WTC11 (cell line): ENCODE results near the gene LDAH. TPM values are rescaled to one million over a fixed set of nuclear protein-coding genes. Genes with fewer than 3 reads are reported as not detected.

ENCODE experiments used
- ATAC-seq: fragments of 200-7000 bp; cut with Tn5 transposase; 2 replicates; pipeline ENCODE4 v1.10.0; 2021; ENCODE audit warnings: mild to moderate bottlenecking, moderate library complexity
- CTCF ChIA-PET: fragments of 300-600 bp; sonication (Branson Sonifier 250); formaldehyde crosslinking; loops from one replicate; lab custom pipeline; 2021; ENCODE audit warnings: antibody characterized with exemption; lab: Charles Lee
- POLR2A ChIA-PET: fragments of 350-600 bp; sonication (Branson Sonifier 250); formaldehyde crosslinking; loops from one replicate; lab custom pipeline; 2021; ENCODE audit warnings: antibody characterized with exemption; lab: Charles Lee
- DNase-seq: peaks from one replicate; pipeline ENCODE4 v3.0.0; 2021; ENCODE audit warnings: low spot score
- H3K27ac Mint-ChIP-seq: 2 replicates; pipeline ENCODE4 v1.8.0; 2021; ENCODE audit warnings: mixed read lengths
- H3K27me3 Mint-ChIP-seq: 2 replicates; pipeline ENCODE4 v1.8.0; 2021; ENCODE audit warnings: low read depth, mild to moderate bottlenecking, moderate library complexity, mixed read lengths
- H3K36me3 Mint-ChIP-seq: 2 replicates; pipeline ENCODE4 v1.8.0; 2021; ENCODE audit warnings: mixed read lengths
- H3K4me1 Mint-ChIP-seq: 2 replicates; pipeline ENCODE4 v1.8.0; 2022; ENCODE audit warnings: mixed read lengths
- H3K4me3 Mint-ChIP-seq: 2 replicates; pipeline ENCODE4 v1.8.0; 2021; ENCODE audit warnings: mild to moderate bottlenecking, moderate library complexity, mixed read lengths
- H3K9me3 Mint-ChIP-seq: 2 replicates; pipeline ENCODE4 v1.8.0; 2021; ENCODE audit warnings: mixed read lengths
- CBFB ChIP-seq: sonication (generic); formaldehyde crosslinking; IDR thresholded peaks from 2 replicates; pipeline ENCODE4 v1.8.1; 2022; ENCODE audit warnings: mild to moderate bottlenecking, low read depth, missing genetic modification reagents
- E2F4 ChIP-seq: sonication (generic); formaldehyde crosslinking; IDR thresholded peaks from 2 replicates; pipeline ENCODE4 v1.8.1; 2022; ENCODE audit warnings: low read depth, mild to moderate bottlenecking, moderate library complexity, missing genetic modification reagents, borderline replicate concordance
- ETV6 ChIP-seq: sonication (generic); formaldehyde crosslinking; IDR thresholded peaks from 2 replicates; pipeline ENCODE4 v1.8.1; 2022; ENCODE audit warnings: mild to moderate bottlenecking, missing genetic modification reagents
- FOXP1 ChIP-seq: sonication (generic); formaldehyde crosslinking; IDR thresholded peaks from 2 replicates; pipeline ENCODE4 v1.8.0; 2022; ENCODE audit warnings: missing genetic modification reagents, mild to moderate bottlenecking, moderate library complexity, borderline replicate concordance
- RELA ChIP-seq: sonication (generic); formaldehyde crosslinking; IDR thresholded peaks from 2 replicates; pipeline ENCODE4 v1.8.1; 2022; ENCODE audit warnings: missing genetic modification reagents, mild to moderate bottlenecking, borderline replicate concordance
- SP1 ChIP-seq: sonication (generic); formaldehyde crosslinking; conservative IDR thresholded peaks from 2 replicates; pipeline ENCODE4 v1.8.1; 2022; ENCODE audit warnings: missing genetic modification reagents
- TEAD1 ChIP-seq: sonication (generic); formaldehyde crosslinking; IDR thresholded peaks from 2 replicates; pipeline ENCODE4 v1.8.0; 2022; ENCODE audit warnings: mild to moderate bottlenecking, missing genetic modification reagents
- ZNF219 ChIP-seq: sonication (generic); formaldehyde crosslinking; IDR thresholded peaks from 2 replicates; pipeline ENCODE4 v1.8.0; 2023; ENCODE audit warnings: missing genetic modification reagents, mild to moderate bottlenecking, borderline replicate concordance
- ZNF232 ChIP-seq: sonication (generic); formaldehyde crosslinking; IDR thresholded peaks from 2 replicates; pipeline ENCODE4 v1.8.0; 2022; ENCODE audit warnings: mild to moderate bottlenecking, missing genetic modification reagents
- ZNF263 ChIP-seq: sonication (generic); formaldehyde crosslinking; IDR thresholded peaks from 2 replicates; pipeline ENCODE4 v1.8.1; 2022; ENCODE audit warnings: low read depth, mild to moderate bottlenecking, moderate library complexity, missing genetic modification reagents
- ZNF416 ChIP-seq: fragments of 250-450 bp; sonication (Bioruptor Pico); IDR thresholded peaks from 2 replicates; pipeline ENCODE4 v1.9.0; 2021; ENCODE audit warnings: mild to moderate bottlenecking, inconsistent platforms
- ZNF423 ChIP-seq: fragments of 250-450 bp; sonication (Bioruptor Pico); IDR thresholded peaks from 2 replicates; pipeline ENCODE4 v2.1.2; 2022; ENCODE audit warnings: mild to moderate bottlenecking, moderate library complexity
- ZNF512 ChIP-seq: sonication (generic); formaldehyde crosslinking; IDR thresholded peaks from 2 replicates; pipeline ENCODE4 v1.8.1; 2022; ENCODE audit warnings: missing genetic modification reagents, borderline replicate concordance
- total RNA-seq: library from RNA; stranded (reverse); gene quantifications from 3 replicates; pipeline ENCODE4 v1.2.3, GENCODE V29; 2021
- TF ChIP-seq, protein P1 (sequence below): sonication (generic); formaldehyde crosslinking; IDR thresholded peaks from 2 replicates; pipeline ENCODE4 v1.8.0; 2023; ENCODE audit warnings: missing genetic modification reagents, mild to moderate bottlenecking, borderline replicate concordance
- TF ChIP-seq, protein P2 (sequence below): sonication (generic); formaldehyde crosslinking; IDR thresholded peaks from 2 replicates; pipeline ENCODE4 v1.8.1; 2023; ENCODE audit warnings: mild to moderate bottlenecking, missing genetic modification reagents
- TF ChIP-seq, protein P3 (sequence below): sonication (generic); formaldehyde crosslinking; IDR thresholded peaks from 2 replicates; pipeline ENCODE4 v1.8.0; 2023; ENCODE audit warnings: mild to moderate bottlenecking, missing genetic modification reagents
- TF ChIP-seq, protein P4 (sequence below): sonication (generic); formaldehyde crosslinking; IDR thresholded peaks from 2 replicates; pipeline ENCODE4 v1.8.0; 2022; ENCODE audit warnings: mild to moderate bottlenecking, missing genetic modification reagents
- TF ChIP-seq, protein P5 (sequence below): sonication (generic); formaldehyde crosslinking; IDR thresholded peaks from 2 replicates; pipeline ENCODE4 v1.8.0; 2022; ENCODE audit warnings: mild to moderate bottlenecking, missing genetic modification reagents
- TF ChIP-seq, protein P6 (sequence below): sonication (generic); formaldehyde crosslinking; conservative IDR thresholded peaks from 2 replicates; pipeline ENCODE4 v1.8.1; 2023; ENCODE audit warnings: mild to moderate bottlenecking, low read depth, missing genetic modification reagents, moderate library complexity

Gene LDAH
- total RNA-seq, 1 experiment from 2014 or later = 20.5 TPM

- no peak for TF ChIP-seq ZNF416
- no peak for TF ChIP-seq ZNF219 (CRISPR knock-in tag)
- TF ChIP-seq CBFB (CRISPR knock-in tag) = no peak
These were observed 151.2 kb downstream of the LDAH start (continued) for GRCh38 chr2:20671736-20672080.

GRCh38 chr2:20671036-20671735, 151.7 kb downstream of the LDAH start:
- H3K27me3 Mint-ChIP-seq = peaks cover 93% of the 10 kb centered on the region
- ChIA-PET POLR2A (no interaction called here), CTCF (interaction anchor here (2.8 to 10.1 kb wide), 2 partner anchors 7 to 20 kb away, joined by 15 to 329 read pairs; partner anchors contain the start of genes GDF7 and HS1BP3)
- H3K4me3 Mint-ChIP-seq = peak overlapping the region; percentile 52
- H3K9me3 Mint-ChIP-seq = no peaks in the 10 kb centered on the region
- H3K36me3 Mint-ChIP-seq = no peaks in the 10 kb centered on the region
- peaks cover 61% of the 10 kb centered on the region for H3K4me1 Mint-ChIP-seq
- no peak overlapping the region for H3K27ac Mint-ChIP-seq
- DNase-seq (no peak), ATAC-seq (no peak)
- TF ChIP-seq, protein P1, sequence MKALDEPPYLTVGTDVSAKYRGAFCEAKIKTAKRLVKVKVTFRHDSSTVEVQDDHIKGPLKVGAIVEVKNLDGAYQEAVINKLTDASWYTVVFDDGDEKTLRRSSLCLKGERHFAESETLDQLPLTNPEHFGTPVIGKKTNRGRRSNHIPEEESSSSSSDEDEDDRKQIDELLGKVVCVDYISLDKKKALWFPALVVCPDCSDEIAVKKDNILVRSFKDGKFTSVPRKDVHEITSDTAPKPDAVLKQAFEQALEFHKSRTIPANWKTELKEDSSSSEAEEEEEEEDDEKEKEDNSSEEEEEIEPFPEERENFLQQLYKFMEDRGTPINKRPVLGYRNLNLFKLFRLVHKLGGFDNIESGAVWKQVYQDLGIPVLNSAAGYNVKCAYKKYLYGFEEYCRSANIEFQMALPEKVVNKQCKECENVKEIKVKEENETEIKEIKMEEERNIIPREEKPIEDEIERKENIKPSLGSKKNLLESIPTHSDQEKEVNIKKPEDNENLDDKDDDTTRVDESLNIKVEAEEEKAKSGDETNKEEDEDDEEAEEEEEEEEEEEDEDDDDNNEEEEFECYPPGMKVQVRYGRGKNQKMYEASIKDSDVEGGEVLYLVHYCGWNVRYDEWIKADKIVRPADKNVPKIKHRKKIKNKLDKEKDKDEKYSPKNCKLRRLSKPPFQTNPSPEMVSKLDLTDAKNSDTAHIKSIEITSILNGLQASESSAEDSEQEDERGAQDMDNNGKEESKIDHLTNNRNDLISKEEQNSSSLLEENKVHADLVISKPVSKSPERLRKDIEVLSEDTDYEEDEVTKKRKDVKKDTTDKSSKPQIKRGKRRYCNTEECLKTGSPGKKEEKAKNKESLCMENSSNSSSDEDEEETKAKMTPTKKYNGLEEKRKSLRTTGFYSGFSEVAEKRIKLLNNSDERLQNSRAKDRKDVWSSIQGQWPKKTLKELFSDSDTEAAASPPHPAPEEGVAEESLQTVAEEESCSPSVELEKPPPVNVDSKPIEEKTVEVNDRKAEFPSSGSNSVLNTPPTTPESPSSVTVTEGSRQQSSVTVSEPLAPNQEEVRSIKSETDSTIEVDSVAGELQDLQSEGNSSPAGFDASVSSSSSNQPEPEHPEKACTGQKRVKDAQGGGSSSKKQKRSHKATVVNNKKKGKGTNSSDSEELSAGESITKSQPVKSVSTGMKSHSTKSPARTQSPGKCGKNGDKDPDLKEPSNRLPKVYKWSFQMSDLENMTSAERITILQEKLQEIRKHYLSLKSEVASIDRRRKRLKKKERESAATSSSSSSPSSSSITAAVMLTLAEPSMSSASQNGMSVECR (CRISPR knock-in tag) = 0 out of 2 replicates have a peak, but pooled peaks have one; percentile 2
- TF ChIP-seq, protein P2, sequence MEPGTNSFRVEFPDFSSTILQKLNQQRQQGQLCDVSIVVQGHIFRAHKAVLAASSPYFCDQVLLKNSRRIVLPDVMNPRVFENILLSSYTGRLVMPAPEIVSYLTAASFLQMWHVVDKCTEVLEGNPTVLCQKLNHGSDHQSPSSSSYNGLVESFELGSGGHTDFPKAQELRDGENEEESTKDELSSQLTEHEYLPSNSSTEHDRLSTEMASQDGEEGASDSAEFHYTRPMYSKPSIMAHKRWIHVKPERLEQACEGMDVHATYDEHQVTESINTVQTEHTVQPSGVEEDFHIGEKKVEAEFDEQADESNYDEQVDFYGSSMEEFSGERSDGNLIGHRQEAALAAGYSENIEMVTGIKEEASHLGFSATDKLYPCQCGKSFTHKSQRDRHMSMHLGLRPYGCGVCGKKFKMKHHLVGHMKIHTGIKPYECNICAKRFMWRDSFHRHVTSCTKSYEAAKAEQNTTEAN (CRISPR knock-in tag) = no peak
- TF ChIP-seq ETV6 (CRISPR knock-in tag) (no peak), TEAD1 (no peak), ZNF263 (CRISPR knock-in tag) (no peak), E2F4 (CRISPR knock-in tag) (0 out of 2 replicates have a peak, but pooled peaks have one; percentile 27), ZNF423 (CRISPR knock-in tag) (no peak), FOXP1 (CRISPR knock-in tag) (peak; percentile 59; the same call in 1 of the 2 replicates), ZNF512 (CRISPR knock-in tag) (no peak), ZNF232 (CRISPR knock-in tag) (no peak), RELA (no peak), SP1 (no peak)
- TF ChIP-seq, protein P3, sequence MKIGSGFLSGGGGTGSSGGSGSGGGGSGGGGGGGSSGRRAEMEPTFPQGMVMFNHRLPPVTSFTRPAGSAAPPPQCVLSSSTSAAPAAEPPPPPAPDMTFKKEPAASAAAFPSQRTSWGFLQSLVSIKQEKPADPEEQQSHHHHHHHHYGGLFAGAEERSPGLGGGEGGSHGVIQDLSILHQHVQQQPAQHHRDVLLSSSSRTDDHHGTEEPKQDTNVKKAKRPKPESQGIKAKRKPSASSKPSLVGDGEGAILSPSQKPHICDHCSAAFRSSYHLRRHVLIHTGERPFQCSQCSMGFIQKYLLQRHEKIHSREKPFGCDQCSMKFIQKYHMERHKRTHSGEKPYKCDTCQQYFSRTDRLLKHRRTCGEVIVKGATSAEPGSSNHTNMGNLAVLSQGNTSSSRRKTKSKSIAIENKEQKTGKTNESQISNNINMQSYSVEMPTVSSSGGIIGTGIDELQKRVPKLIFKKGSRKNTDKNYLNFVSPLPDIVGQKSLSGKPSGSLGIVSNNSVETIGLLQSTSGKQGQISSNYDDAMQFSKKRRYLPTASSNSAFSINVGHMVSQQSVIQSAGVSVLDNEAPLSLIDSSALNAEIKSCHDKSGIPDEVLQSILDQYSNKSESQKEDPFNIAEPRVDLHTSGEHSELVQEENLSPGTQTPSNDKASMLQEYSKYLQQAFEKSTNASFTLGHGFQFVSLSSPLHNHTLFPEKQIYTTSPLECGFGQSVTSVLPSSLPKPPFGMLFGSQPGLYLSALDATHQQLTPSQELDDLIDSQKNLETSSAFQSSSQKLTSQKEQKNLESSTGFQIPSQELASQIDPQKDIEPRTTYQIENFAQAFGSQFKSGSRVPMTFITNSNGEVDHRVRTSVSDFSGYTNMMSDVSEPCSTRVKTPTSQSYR = no peak
- TF ChIP-seq, protein P4, sequence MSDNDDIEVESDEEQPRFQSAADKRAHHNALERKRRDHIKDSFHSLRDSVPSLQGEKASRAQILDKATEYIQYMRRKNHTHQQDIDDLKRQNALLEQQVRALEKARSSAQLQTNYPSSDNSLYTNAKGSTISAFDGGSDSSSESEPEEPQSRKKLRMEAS (CRISPR knock-in tag) = peak; percentile 42; the same call in 1 of the 2 replicates
- TF ChIP-seq, protein P5, sequence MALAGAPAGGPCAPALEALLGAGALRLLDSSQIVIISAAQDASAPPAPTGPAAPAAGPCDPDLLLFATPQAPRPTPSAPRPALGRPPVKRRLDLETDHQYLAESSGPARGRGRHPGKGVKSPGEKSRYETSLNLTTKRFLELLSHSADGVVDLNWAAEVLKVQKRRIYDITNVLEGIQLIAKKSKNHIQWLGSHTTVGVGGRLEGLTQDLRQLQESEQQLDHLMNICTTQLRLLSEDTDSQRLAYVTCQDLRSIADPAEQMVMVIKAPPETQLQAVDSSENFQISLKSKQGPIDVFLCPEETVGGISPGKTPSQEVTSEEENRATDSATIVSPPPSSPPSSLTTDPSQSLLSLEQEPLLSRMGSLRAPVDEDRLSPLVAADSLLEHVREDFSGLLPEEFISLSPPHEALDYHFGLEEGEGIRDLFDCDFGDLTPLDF = 0 out of 2 replicates have a peak, but pooled peaks have one; percentile 34
- TF ChIP-seq, protein P6, sequence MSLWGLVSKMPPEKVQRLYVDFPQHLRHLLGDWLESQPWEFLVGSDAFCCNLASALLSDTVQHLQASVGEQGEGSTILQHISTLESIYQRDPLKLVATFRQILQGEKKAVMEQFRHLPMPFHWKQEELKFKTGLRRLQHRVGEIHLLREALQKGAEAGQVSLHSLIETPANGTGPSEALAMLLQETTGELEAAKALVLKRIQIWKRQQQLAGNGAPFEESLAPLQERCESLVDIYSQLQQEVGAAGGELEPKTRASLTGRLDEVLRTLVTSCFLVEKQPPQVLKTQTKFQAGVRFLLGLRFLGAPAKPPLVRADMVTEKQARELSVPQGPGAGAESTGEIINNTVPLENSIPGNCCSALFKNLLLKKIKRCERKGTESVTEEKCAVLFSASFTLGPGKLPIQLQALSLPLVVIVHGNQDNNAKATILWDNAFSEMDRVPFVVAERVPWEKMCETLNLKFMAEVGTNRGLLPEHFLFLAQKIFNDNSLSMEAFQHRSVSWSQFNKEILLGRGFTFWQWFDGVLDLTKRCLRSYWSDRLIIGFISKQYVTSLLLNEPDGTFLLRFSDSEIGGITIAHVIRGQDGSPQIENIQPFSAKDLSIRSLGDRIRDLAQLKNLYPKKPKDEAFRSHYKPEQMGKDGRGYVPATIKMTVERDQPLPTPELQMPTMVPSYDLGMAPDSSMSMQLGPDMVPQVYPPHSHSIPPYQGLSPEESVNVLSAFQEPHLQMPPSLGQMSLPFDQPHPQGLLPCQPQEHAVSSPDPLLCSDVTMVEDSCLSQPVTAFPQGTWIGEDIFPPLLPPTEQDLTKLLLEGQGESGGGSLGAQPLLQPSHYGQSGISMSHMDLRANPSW (CRISPR knock-in tag) = no peak
